CD8-positive, alpha-beta memory T cell (primary cell): Measurements from ENCODE around the gene TP73. TPM values are rescaled to one million over a fixed set of nuclear protein-coding genes. Genes with fewer than 3 reads are reported as not detected.

Source experiments
- CTCF ChIA-PET: fragments of 350-600 bp; sonication (Branson Sonifier 250); formaldehyde crosslinking; loops from one replicate; lab custom pipeline; 2021; ENCODE audit warnings: antibody characterized with exemption; lab: Charles Lee
- POLR2A ChIA-PET: fragments of 350-600 bp; sonication (Branson Sonifier 250); formaldehyde crosslinking; loops from one replicate; lab custom pipeline; 2021; ENCODE audit warnings: antibody characterized with exemption; lab: Charles Lee
- DNase-seq, 5 donors: peaks; one replicate each; pipeline versions ENCODE4 v3.0.0 to v3.0.0-alpha.2; 2020 to 2022; ENCODE audit warnings: mixed read lengths in 1 of 5
- H3K27ac ChIP-seq: one replicate; pipeline ENCODE4 v1.7.0; 2013; ENCODE audit warnings: low read depth, mild to moderate bottlenecking, low read length, moderate library complexity
- H3K27me3 ChIP-seq: 2 replicates; pipeline ENCODE4 v1.7.0; 2013; ENCODE audit warnings: low read length, mild to moderate bottlenecking; ENCODE audit not compliant: insufficient read depth, poor library complexity, severe bottlenecking
- H3K36me3 ChIP-seq: 2 replicates; pipeline ENCODE4 v1.7.0; 2013; ENCODE audit warnings: mild to moderate bottlenecking, low read length, moderate library complexity; ENCODE audit not compliant: insufficient read depth
- H3K4me1 ChIP-seq: 2 replicates; pipeline ENCODE4 v1.7.0; 2013; ENCODE audit warnings: mild to moderate bottlenecking, low read length, moderate library complexity; ENCODE audit not compliant: insufficient read depth
- H3K4me3 ChIP-seq: 2 replicates; pipeline ENCODE4 v1.7.0; 2013; ENCODE audit warnings: mild to moderate bottlenecking, low read length
- H3K9me3 ChIP-seq: 2 replicates; pipeline ENCODE4 v1.7.0; 2013; ENCODE audit warnings: mild to moderate bottlenecking, low read length
- H3K27ac Mint-ChIP-seq, 8 donors: one replicate each; pipeline ENCODE4 v1.8.0; 2020 to 2021; ENCODE audit warnings: mixed read lengths in 8 of 8, mild to moderate bottlenecking in 6 of 8, inconsistent platforms in 3 of 8, moderate library complexity in 3 of 8
- H3K27me3 Mint-ChIP-seq, 2 donors: one replicate each; pipeline ENCODE4 v1.8.0; 2020 to 2021; ENCODE audit warnings: mixed read lengths in 2 of 2, mild to moderate bottlenecking in 1 of 2, moderate library complexity in 1 of 2
- H3K36me3 Mint-ChIP-seq, 3 donors: one replicate each; pipeline ENCODE4 v1.8.0; 2020 to 2021; ENCODE audit warnings: mixed read lengths in 3 of 3, inconsistent platforms in 1 of 3, mild to moderate bottlenecking in 1 of 3
- H3K4me1 Mint-ChIP-seq, 3 donors: one replicate each; pipeline ENCODE4 v1.8.0; 2020 to 2021; ENCODE audit warnings: mixed read lengths in 3 of 3, inconsistent platforms in 1 of 3, mild to moderate bottlenecking in 1 of 3
- H3K4me3 Mint-ChIP-seq, 7 donors: one replicate each; pipeline ENCODE4 v1.8.0; 2020 to 2021; ENCODE audit warnings: mixed read lengths in 7 of 7, mild to moderate bottlenecking in 6 of 7, moderate library complexity in 4 of 7, inconsistent platforms in 2 of 7
- H3K9me3 Mint-ChIP-seq, 5 donors: one replicate each; pipeline ENCODE4 v1.8.0; 2020 to 2022; ENCODE audit warnings: mixed read lengths in 5 of 5, mild to moderate bottlenecking in 3 of 5, moderate library complexity in 2 of 5, inconsistent platforms in 1 of 5
- polyA plus RNA-seq: library from polyadenylated mRNA; unstranded; fragments of 300-500 nt; fragmentation: Illumina TruSeq; gene quantifications from one replicate; pipeline ENCODE4 v1.2.3, GENCODE V29; 2021
- total RNA-seq, 2 experiments: library from RNA; stranded (reverse); gene quantifications; one replicate each; pipeline ENCODE4 v1.2.3, GENCODE V29; 2021

TP73 gene
- total and polyA plus RNA-seq, 3 experiments from 2014 or later = 0.20 to 0.63 (median 0.49) TPM

DNA sequence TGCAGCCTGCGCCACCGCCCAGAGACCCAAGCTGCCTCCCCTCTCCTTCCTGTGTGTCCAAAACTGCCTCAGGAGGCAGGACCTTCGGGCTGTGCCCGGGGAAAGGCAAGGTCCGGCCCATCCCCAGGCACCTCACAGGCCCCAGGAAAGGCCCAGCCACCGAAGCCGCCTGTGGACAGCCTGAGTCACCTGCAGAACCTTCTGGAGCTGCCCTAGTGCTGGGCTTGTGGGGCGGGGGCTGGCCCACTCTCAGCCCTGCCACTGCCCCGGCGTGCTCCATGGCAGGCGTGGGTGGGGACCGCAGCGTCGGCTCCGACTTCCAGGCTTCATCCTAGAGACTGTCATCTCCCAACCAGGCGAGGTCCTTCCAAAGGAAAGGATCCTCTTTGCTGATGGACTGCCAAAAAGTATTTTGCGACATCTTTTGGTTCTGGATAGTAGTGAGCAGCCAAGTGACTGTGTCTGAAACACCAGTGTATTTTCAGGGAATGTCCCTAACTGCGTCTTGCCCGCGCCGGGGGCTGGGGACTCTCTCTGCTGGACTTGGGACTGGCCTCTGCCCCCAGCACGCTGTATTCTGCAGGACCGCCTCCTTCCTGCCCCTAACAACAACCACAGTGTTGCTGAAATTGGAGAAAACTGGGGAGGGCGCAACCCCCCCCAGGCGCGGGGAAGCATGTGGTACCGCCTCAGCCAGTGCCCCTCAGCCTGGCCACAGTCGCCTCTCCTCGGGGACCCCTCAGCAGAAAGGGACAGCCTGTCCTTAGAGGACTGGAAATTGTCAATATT lies 81.0 kb downstream of the TP73 start:
- POLR2A ChIA-PET = no interaction called here
- H3K4me1 Mint-ChIP-seq = no peaks in the 10 kb centered on the region
- no peaks in the 10 kb centered on the region for H3K27me3 ChIP-seq
- H3K36me3 Mint-ChIP-seq = peaks cover 0 to 13% (median 4%) of the 10 kb centered on the region in 3 donors
- no peak overlapping the region for H3K27ac Mint-ChIP-seq
- no peak overlapping the region for H3K4me3 ChIP-seq
- no peak overlapping the region for H3K27ac ChIP-seq
- peaks cover 0 to 5% of the 10 kb centered on the region in 2 donors for H3K27me3 Mint-ChIP-seq
- no peaks in the 10 kb centered on the region for H3K4me1 ChIP-seq
- H3K9me3 Mint-ChIP-seq = no peaks in the 10 kb centered on the region
- CTCF ChIA-PET = interaction anchor here (1.2 kb wide), 1 partner anchor 9 kb away, joined by 3 read pairs; no protein-coding TSS in a partner anchor
- no peak overlapping the region for H3K4me3 Mint-ChIP-seq
- H3K36me3 ChIP-seq = no peaks in the 10 kb centered on the region
- no peaks in the 10 kb centered on the region for H3K9me3 ChIP-seq
- no peak for DNase-seq

DNA sequence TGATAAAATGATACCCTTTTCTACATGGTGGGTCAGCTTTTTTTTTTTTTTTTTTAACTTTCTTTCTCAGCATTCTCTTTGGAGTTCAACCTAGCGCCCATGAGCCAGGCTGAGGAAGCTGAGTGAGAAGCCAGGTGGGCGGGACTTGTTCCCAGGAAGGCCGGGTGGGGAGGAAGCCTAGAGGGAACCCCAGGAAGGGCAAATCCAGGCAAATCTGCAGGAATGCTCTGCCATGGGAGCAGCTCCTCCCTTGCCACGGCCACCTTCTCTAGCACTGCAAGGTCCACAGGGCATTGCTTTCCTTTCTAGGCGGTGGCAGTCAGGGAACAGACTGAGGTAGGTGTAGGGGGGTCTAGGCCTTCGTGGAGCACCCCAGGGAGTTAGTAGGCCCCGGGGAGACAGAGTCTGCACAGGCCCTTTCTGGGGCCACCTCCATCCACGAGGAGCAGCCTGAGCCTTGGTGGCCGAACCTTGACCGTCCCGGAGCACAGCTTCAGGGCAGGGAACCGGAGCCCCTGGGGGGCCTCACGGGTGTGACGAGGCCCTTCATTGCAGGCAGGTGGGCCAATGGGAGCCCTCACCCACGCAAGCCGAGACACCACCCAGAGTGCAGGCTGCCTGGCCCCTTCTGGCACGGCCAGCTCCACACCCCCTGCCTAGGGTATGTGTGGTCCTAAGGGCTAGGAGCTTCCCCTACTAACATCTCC lies 81.7 kb downstream of the TP73 start:
- Mint-ChIP-seq H3K27ac (no peak overlapping the region), H3K9me3 (no peaks in the 10 kb centered on the region), H3K36me3 (peaks cover 0 to 13% (median 4%) of the 10 kb centered on the region in 3 donors), H3K4me1 (no peaks in the 10 kb centered on the region), H3K27me3 (peaks cover 0 to 5% of the 10 kb centered on the region in 2 donors), H3K4me3 (no peak overlapping the region)
- H3K9me3 ChIP-seq = no peaks in the 10 kb centered on the region
- no peak overlapping the region for H3K27ac ChIP-seq
- H3K4me3 ChIP-seq = no peak overlapping the region
- no peaks in the 10 kb centered on the region for H3K27me3 ChIP-seq
- POLR2A ChIA-PET = no interaction called here
- CTCF ChIA-PET = interaction anchor here (1.2 kb wide), 1 partner anchor 10 kb away, joined by 3 read pairs; no protein-coding TSS in a partner anchor
- no peak for DNase-seq
- H3K4me1 ChIP-seq = no peaks in the 10 kb centered on the region
- peaks cover 4% of the 10 kb centered on the region for H3K36me3 ChIP-seq

DNA sequence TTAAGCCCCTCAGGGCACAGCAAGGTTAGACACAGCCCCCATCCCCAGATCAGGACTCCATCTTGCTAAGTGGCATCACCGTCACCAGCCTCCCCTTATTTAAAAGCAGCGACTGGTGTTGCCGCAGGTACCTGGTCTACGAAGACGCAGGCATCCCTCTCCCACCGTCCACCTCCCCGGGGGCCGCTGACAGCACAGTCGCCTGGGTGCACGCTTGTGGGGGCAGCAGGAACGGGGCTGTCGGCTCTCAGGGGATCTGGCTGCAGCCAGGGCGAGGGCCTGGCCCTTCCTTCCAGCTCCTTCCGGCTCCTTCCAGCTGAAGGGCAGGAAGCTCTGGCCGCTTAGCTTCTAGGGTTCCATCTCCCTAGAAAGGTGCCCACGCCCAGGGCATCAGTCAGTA lies 82.3 kb downstream of the TP73 start:
- no peak for DNase-seq
- Histone ChIP-seq H3K36me3 (peaks cover 5% of the 10 kb centered on the region), H3K27me3 (no peaks in the 10 kb centered on the region), H3K4me1 (no peaks in the 10 kb centered on the region), H3K4me3 (no peak overlapping the region), H3K27ac (no peak overlapping the region), H3K9me3 (no peaks in the 10 kb centered on the region)
- H3K4me3 Mint-ChIP-seq = no peak overlapping the region
- H3K27ac Mint-ChIP-seq = no peak overlapping the region
- ChIA-PET CTCF (no interaction called here), POLR2A (no interaction called here)
- H3K9me3 Mint-ChIP-seq = no peaks in the 10 kb centered on the region
- H3K4me1 Mint-ChIP-seq = no peaks in the 10 kb centered on the region
- peaks cover 0 to 13% (median 4%) of the 10 kb centered on the region in 3 donors for H3K36me3 Mint-ChIP-seq
- H3K27me3 Mint-ChIP-seq = peaks cover 0 to 2% of the 10 kb centered on the region in 2 donors

DNA sequence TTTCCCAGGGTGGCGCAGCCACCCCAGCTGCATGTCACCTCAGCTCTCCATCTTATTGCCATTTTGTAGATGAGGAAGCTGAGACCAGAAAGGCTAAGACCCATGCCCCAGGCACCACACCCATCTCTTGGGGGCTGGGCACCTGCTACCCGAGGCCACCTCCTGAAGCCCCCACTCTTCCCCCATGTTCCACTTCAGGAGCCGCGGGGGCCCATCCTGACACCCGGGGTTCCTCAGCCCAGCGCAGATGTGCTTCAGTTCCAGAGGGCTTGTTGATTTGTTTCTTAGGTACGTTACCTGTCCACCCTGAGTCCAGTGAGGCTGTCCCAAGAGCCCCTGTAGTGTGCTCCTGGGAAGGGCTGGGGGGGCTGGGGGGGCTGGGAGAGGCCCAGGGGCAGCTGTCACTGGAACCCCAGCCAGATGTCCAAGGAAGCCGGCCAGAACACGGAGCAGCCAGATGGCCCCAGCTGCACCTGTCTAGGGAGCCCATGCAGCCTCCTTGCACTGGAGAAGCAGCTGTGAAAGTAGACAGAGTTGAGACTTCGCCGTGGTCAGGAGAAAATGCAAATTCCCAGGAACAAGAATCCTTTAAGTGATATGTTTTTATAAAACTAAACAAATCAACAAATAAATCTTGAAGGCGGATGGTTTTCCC lies 82.8 kb downstream of the TP73 start:
- H3K27ac ChIP-seq = no peak overlapping the region
- H3K9me3 ChIP-seq = no peaks in the 10 kb centered on the region
- H3K4me1 ChIP-seq = no peaks in the 10 kb centered on the region
- Mint-ChIP-seq H3K4me3 (no peak overlapping the region), H3K27ac (no peak overlapping the region), H3K36me3 (peaks cover 0 to 13% (median 4%) of the 10 kb centered on the region in 3 donors), H3K4me1 (no peaks in the 10 kb centered on the region), H3K27me3 (peaks cover 0 to 2% of the 10 kb centered on the region in 2 donors), H3K9me3 (no peaks in the 10 kb centered on the region)
- CTCF ChIA-PET = no interaction called here
- DNase-seq = no peak
- POLR2A ChIA-PET = no interaction called here
- H3K36me3 ChIP-seq = peaks cover 10% of the 10 kb centered on the region
- H3K27me3 ChIP-seq = no peaks in the 10 kb centered on the region
- H3K4me3 ChIP-seq = no peak overlapping the region

DNA sequence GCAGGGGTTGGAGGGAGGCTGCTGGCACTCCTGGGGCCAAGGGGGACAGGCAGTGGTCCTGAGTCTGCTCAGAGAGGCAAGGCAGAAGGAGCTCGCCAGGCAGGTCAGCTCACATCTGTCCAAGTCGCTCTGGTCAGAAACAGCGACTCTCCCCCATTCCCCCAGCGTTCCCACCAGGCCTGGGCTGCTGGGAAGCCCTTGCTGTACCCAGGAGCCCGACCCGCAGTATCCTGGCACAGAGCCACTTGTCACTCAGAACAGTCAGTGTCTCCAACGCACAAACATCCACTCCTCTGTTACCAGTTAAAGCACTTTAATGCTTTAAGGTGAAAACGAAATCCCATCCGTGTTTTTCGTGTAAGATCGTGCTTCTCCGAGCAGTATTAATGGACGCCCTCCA lies 83.4 kb downstream of the TP73 start:
- Histone ChIP-seq H3K9me3 (no peaks in the 10 kb centered on the region), H3K36me3 (peaks cover 10% of the 10 kb centered on the region), H3K4me1 (no peaks in the 10 kb centered on the region), H3K27me3 (no peaks in the 10 kb centered on the region), H3K27ac (no peak overlapping the region), H3K4me3 (no peak overlapping the region)
- no peaks in the 10 kb centered on the region for H3K9me3 Mint-ChIP-seq
- no peaks in the 10 kb centered on the region for H3K4me1 Mint-ChIP-seq
- ChIA-PET CTCF (no interaction called here), POLR2A (no interaction called here)
- H3K27me3 Mint-ChIP-seq = peaks cover 0 to 2% of the 10 kb centered on the region in 2 donors
- H3K4me3 Mint-ChIP-seq = no peak overlapping the region
- H3K27ac Mint-ChIP-seq = no peak overlapping the region
- H3K36me3 Mint-ChIP-seq = peaks cover 0 to 15% (median 4%) of the 10 kb centered on the region in 3 donors
- no peak for DNase-seq

DNA sequence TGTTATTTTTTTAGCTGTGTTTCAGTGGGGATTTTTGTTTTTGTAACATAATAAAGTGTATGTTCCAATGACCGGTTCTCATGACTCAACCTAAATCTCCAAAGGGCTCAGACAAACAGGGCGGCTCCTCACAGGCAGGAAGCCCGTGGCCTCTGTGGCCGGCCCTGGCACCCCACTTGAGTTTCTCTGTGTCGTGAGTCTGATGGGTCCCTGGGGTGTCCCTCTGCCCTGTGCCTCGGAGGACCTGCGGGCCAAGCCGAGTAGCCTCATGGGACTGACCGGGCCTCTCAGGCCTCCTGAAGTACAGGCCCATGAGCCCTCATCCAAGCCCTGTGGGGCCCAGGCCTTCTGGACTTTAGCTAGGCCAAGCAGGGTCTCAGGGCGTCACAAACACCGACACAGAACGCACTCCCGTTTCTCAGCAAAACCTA lies 83.8 kb downstream of the TP73 start:
- CTCF ChIA-PET = no interaction called here

DNA sequence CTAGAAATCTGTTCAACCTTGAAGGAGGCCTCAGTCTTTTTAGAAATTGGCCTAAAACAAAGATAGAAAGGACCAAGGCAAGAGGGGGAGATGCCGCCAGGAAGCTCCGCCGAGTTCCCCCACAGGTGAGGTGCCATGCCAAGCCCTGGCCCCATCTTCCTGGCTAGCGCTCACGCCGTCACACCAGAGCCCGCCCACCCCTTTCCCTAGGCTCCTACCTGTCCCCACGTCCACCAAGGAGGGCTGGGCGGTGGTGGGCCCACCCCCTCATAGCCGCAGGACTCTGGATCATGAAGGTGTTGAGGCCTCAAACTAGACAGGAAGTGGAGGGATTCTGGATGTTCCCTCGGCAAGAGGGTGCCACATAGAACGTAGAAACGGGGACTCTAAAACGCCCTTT lies 84.4 kb downstream of the TP73 start:
- peaks cover 0 to 2% of the 10 kb centered on the region in 2 donors for H3K27me3 Mint-ChIP-seq
- Histone ChIP-seq H3K36me3 (peaks cover 10% of the 10 kb centered on the region), H3K4me3 (no peak overlapping the region), H3K27ac (no peak overlapping the region), H3K27me3 (no peaks in the 10 kb centered on the region), H3K9me3 (no peaks in the 10 kb centered on the region), H3K4me1 (no peaks in the 10 kb centered on the region)
- H3K4me3 Mint-ChIP-seq = no peak overlapping the region
- no peaks in the 10 kb centered on the region for H3K4me1 Mint-ChIP-seq
- peak overlapping the region in 1 of 8 donors; percentile 14 for H3K27ac Mint-ChIP-seq
- no peak for DNase-seq
- POLR2A ChIA-PET = no interaction called here
- no peaks in the 10 kb centered on the region for H3K9me3 Mint-ChIP-seq
- H3K36me3 Mint-ChIP-seq = peaks cover 4 to 21% (median 4%) of the 10 kb centered on the region in 3 donors
- CTCF ChIA-PET = no interaction called here

More for the DNA sequence above, 83.8 kb downstream of the TP73 start:
- Histone ChIP-seq H3K9me3 (no peaks in the 10 kb centered on the region), H3K4me1 (no peaks in the 10 kb centered on the region), H3K4me3 (no peak overlapping the region), H3K36me3 (peaks cover 10% of the 10 kb centered on the region), H3K27me3 (no peaks in the 10 kb centered on the region), H3K27ac (no peak overlapping the region)
- no peaks in the 10 kb centered on the region for H3K9me3 Mint-ChIP-seq
- peaks cover 0 to 2% of the 10 kb centered on the region in 2 donors for H3K27me3 Mint-ChIP-seq
- DNase-seq = no peak
- H3K4me1 Mint-ChIP-seq = no peaks in the 10 kb centered on the region
- no peak overlapping the region for H3K4me3 Mint-ChIP-seq
- no peak overlapping the region for H3K27ac Mint-ChIP-seq
- H3K36me3 Mint-ChIP-seq = peaks cover 0 to 17% (median 4%) of the 10 kb centered on the region in 3 donors
- POLR2A ChIA-PET = no interaction called here

DNA sequence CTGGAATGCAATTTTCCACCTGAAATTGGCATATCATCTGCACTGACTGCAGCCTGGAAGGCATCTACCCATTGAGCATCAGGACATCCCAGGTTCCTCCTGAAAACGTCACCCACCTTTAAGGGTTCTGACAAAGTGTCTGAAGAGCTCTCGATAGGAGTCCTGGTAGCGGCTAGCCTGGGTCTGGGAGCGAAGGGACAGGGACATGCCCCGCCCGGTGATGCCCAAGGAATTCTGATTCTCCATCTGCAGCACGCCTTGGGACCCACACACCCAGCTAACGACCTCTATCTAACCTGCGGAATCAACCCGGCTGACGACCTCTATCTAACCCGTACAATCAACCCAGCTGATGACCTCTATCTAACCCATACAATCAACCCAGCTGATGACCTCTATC lies 86.6 kb downstream of the TP73 start:
- no peak overlapping the region for H3K4me3 ChIP-seq
- H3K27ac Mint-ChIP-seq = no peak overlapping the region
- no peaks in the 10 kb centered on the region for H3K9me3 ChIP-seq
- peaks cover 10% of the 10 kb centered on the region for H3K36me3 ChIP-seq
- H3K9me3 Mint-ChIP-seq = no peaks in the 10 kb centered on the region
- H3K4me3 Mint-ChIP-seq = no peak overlapping the region
- H3K4me1 Mint-ChIP-seq = peaks cover 0 to 5% (median 4%) of the 10 kb centered on the region in 3 donors
- no peaks in the 10 kb centered on the region for H3K27me3 Mint-ChIP-seq
- H3K27ac ChIP-seq = no peak overlapping the region
- peaks cover 4 to 37% (median 4%) of the 10 kb centered on the region in 3 donors for H3K36me3 Mint-ChIP-seq
- H3K27me3 ChIP-seq = no peaks in the 10 kb centered on the region
- H3K4me1 ChIP-seq = no peaks in the 10 kb centered on the region
- CTCF ChIA-PET = no interaction called here
- DNase-seq = no peak
- POLR2A ChIA-PET = no interaction called here
